GM10248 (cell line): ENCODE data around the gene COL4A6.

Source experiments
- CTCF ChIA-PET: fragments of 300-600 bp; sonication (Branson Sonifier 250); formaldehyde crosslinking; extraction: SDS; loops from one replicate; lab custom pipeline; 2021; ENCODE audit warnings: antibody characterized with exemption; lab: Yijun Ruan, JAX
- POLR2A ChIA-PET: fragments of 350-650 bp; sonication (Branson Sonifier 250); formaldehyde crosslinking; extraction: SDS; loops from one replicate; lab custom pipeline; 2020; ENCODE audit warnings: antibody characterized with exemption; lab: Yijun Ruan, JAX
- DNase-seq: peaks from one replicate; pipeline ENCODE4 v3.0.0; 2012; ENCODE audit errors: extremely low spot score
- TF ChIP-seq, protein P1 (sequence below): IDR thresholded peaks from 2 replicates; pipeline ENCODE4 v1.5.1; 2012; ENCODE audit warnings: mild to moderate bottlenecking, low read depth; ENCODE audit errors: extremely low read depth, missing control alignments, control extremely low read depth

The COL4A6 gene

GRCh38 chrX:108312011-108312410, 126.2 kb downstream of the COL4A6 start:
- ChIA-PET POLR2A (no interaction called here), CTCF (interaction anchor here (1.2 kb wide), 1 partner anchor 8 kb away, joined by 3 read pairs; no protein-coding TSS in a partner anchor)
- TF ChIP-seq, protein P1, sequence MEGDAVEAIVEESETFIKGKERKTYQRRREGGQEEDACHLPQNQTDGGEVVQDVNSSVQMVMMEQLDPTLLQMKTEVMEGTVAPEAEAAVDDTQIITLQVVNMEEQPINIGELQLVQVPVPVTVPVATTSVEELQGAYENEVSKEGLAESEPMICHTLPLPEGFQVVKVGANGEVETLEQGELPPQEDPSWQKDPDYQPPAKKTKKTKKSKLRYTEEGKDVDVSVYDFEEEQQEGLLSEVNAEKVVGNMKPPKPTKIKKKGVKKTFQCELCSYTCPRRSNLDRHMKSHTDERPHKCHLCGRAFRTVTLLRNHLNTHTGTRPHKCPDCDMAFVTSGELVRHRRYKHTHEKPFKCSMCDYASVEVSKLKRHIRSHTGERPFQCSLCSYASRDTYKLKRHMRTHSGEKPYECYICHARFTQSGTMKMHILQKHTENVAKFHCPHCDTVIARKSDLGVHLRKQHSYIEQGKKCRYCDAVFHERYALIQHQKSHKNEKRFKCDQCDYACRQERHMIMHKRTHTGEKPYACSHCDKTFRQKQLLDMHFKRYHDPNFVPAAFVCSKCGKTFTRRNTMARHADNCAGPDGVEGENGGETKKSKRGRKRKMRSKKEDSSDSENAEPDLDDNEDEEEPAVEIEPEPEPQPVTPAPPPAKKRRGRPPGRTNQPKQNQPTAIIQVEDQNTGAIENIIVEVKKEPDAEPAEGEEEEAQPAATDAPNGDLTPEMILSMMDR, result no peak
- no peak for DNase-seq

DNA sequence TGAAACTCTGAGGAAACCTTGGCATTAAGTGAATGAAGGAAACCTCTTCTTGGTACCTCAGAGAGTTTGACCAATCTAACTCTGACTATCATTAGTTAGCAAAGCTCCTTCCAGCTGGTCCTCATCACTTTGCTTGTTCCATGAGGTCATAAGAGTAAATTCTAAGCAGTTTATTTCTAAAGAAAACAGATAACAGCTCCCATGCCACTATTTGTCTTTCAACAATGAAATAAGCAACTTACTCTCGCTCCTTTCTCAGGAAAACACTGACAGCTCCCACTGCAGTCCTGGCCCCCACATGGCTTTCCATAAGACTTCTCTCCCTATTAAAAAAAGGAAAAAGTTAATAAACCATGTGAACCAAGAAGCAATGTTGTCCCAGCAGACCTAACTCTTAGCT, 127.7 kb downstream of the COL4A6 start:
- ChIA-PET POLR2A (no interaction called here), CTCF (no interaction called here)
- TF ChIP-seq, protein P1, result no peak
- no peak for DNase-seq

- no peak for DNase-seq
- TF ChIP-seq, protein P1, result no peak
- ChIA-PET CTCF (no interaction called here), POLR2A (no interaction called here)
Measured at GRCh38 chrX:108309144-108309543, 129.1 kb downstream of the COL4A6 start.

DNA sequence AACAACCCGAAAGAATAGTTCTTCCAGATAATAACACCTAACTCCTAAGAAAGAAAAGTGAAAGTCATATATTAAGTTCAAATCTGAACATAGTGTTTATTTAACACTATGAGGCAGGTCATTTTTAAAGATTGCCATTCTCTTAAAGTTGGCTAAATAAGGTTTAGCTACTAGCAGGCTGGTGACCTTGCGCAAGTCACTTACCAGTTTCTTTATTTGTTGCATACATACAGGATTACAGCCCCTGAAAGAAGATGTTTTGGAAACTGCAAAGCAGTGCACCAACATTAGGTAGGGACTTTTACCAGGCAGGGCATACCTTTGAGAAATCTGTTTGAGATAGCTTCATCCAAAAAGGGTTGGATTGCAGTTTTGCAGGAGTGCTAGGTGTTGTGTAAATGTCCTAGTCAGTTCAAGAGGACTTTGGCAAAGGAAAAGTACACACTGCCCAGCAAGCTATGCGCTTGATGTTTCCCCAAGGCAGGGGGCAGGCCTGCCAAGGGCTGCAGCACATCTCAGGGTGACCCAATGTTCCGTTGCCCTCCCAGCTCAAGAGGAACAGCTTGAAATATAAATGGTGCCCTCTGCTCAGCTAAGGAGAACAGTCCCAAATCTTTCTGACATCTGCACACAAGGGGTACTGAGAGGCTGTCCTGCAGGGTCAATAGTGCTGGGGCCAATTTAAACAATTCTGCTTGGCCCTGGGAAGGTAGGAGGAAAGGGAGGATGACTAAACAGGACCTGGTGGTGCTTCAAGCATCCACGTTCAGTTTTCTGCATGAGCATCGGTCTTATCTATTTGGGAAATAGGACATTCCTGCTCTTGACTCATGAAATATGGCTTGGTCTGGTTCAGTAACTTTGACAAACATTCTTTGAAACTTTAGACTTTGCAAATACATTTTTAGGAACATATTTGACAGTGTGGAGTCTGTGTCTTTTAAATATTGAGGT, 130.8 kb downstream of the COL4A6 start:
- TF ChIP-seq, protein P1, result no peak
- CTCF ChIA-PET, result interaction anchor here (1.1 kb wide), 1 partner anchor 83 kb away, joined by 3 read pairs; no protein-coding TSS in a partner anchor
- POLR2A ChIA-PET, result no interaction called here
- no peak for DNase-seq

DNA sequence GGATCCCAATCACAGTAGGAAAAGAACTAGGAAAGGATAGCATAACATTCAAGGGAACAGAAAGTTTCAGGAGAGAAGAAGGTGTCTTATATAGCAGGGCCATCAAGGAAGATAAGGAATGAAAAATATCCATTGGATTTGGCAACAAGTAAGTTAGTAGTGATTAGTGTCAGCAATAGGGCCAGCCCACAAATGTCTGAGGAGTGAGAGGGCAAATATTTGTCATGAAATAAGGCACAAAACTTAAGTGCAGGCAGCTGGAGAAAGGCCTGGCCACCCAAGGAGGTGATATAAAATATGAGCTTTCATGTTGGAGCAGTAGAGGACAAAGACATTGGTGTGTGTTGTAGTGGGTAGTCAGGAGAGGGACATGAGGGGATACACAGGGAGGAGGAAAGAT, 132.1 kb downstream of the COL4A6 start:
- ChIA-PET POLR2A (no interaction called here), CTCF (interaction anchor here (0.8 kb wide), 1 partner anchor 82 kb away, joined by 4 read pairs; no protein-coding TSS in a partner anchor)
- TF ChIP-seq, protein P1, result no peak
- DNase-seq, result no peak

DNA sequence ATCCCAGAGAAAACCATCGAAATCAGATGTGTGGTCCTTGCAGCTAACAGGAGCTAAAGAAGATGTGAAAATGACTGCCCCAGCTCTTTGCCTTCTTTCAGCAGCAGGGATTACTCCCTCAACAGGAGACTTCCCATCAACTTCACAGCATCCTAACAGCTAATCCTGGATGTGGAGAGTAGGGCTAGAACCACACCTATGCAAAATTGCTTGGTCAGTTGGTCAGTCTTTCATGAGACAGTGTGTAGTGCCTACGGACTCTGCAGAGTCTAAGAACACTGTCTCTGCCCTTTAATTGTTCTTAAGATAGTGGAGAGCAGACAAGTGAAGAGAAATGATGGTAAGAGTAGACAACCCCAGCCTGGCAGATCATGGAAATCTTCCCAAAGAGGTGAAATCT, 133.5 kb downstream of the COL4A6 start:
- ChIA-PET CTCF (interaction anchor here (0.9 to 2.3 kb wide), 2 partner anchors 10 to 80 kb away, joined by 3 to 15 read pairs; no protein-coding TSS in a partner anchor), POLR2A (no interaction called here)
- no peak for DNase-seq
- TF ChIP-seq, protein P1, result no peak
